Measurements from ENCODE around the gene METTL21A.
A peak's percentile ranks its signal among the peaks of the same experiment; 100 is the strongest.
"Not testable (repeated sequence)": the region's sequence is repeated elsewhere in the genome, so short reads cannot be mapped to it uniquely, and the experiment has no call there.

Gene METTL21A

GRCh38 chr2:207625014-207625907 is at the start of gene METTL21A:
Gene METTL21A (minus strand): TSS chr2:207625394. CDS start chr2:207624375, 1,019 bp downstream.
- peak within 1 kb of the TSS; percentile 95 for H3K4me3 Mint-ChIP-seq
- H3K27ac Mint-ChIP-seq = peak within 1 kb of the TSS; percentile 91
- peaks cover 9% of the 10 kb centered on the region for H3K36me3 Mint-ChIP-seq
- DNase-seq (ENCODE audit: low spot score in 2 of 2) (peak; percentile 97 to 98), ATAC-seq (ENCODE audit: low read depth) (peak; percentile 75)
- H3K27me3 Mint-ChIP-seq = no peaks in the 10 kb centered on the region
- H3K4me1 Mint-ChIP-seq = peaks cover 30% of the 10 kb centered on the region
- H3K9me3 Mint-ChIP-seq = no peaks in the 10 kb centered on the region

DNA sequence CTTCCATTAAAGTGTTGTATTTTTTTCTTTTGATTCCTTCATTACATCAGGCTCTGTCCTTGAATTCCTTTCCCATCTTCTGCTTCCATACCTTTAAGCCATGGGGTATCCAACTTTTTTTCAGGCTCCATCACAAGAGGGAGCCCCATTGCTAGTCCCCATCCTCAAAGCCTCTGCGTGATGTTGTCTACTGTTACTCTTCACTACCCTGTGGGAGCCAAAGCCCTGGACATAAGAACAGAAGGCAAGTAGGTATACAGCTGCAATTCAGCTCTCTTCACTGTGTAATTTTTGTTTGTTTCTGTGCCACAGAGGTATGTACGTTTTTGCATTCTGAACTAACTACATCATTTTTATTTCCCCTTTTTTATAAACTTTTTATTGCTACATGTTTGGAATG is 49.6 kb upstream of the METTL21A start:
- H3K4me1 Mint-ChIP-seq = peaks cover 3% of the 10 kb centered on the region
- no peaks in the 10 kb centered on the region for H3K9me3 Mint-ChIP-seq
- H3K27ac Mint-ChIP-seq = peak overlapping the region; percentile 41
- peaks cover 11% of the 10 kb centered on the region for H3K36me3 Mint-ChIP-seq
- ATAC-seq (ENCODE audit: low read depth) (no peak), DNase-seq (ENCODE audit: low spot score in 2 of 2) (no peak)
- no peak overlapping the region for H3K4me3 Mint-ChIP-seq
- no peaks in the 10 kb centered on the region for H3K27me3 Mint-ChIP-seq

GRCh38 chr2:207674266-207674774 is 49.1 kb upstream of the METTL21A start:
- no peaks in the 10 kb centered on the region for H3K9me3 Mint-ChIP-seq
- H3K27ac Mint-ChIP-seq = peak overlapping the region; percentile 41
- no peak for ATAC-seq (ENCODE audit: low read depth)
- H3K36me3 Mint-ChIP-seq = peaks cover 9% of the 10 kb centered on the region
- no peaks in the 10 kb centered on the region for H3K27me3 Mint-ChIP-seq
- H3K4me1 Mint-ChIP-seq = peaks cover 3% of the 10 kb centered on the region
- H3K4me3 Mint-ChIP-seq = no peak overlapping the region
- no peak for DNase-seq (ENCODE audit: low spot score in 2 of 2)

- peaks cover 12% of the 10 kb centered on the region for H3K36me3 Mint-ChIP-seq
- H3K27ac Mint-ChIP-seq = no peak overlapping the region
- peaks cover 6% of the 10 kb centered on the region for H3K4me1 Mint-ChIP-seq
- no peak for ATAC-seq (ENCODE audit: low read depth)
- DNase-seq (ENCODE audit: low spot score in 2 of 2) = no peak
- no peak overlapping the region for H3K4me3 Mint-ChIP-seq
- no peaks in the 10 kb centered on the region for H3K9me3 Mint-ChIP-seq
- H3K27me3 Mint-ChIP-seq = no peaks in the 10 kb centered on the region
These were observed 48.2 kb upstream of the METTL21A start for GRCh38 chr2:207673431-207673830.

GRCh38 chr2:207670887-207671286 is 45.7 kb upstream of the METTL21A start:
- H3K4me1 Mint-ChIP-seq = peaks cover 14% of the 10 kb centered on the region
- no peak for ATAC-seq (ENCODE audit: low read depth)
- H3K27me3 Mint-ChIP-seq = no peaks in the 10 kb centered on the region
- no peaks in the 10 kb centered on the region for H3K9me3 Mint-ChIP-seq
- no peak overlapping the region for H3K4me3 Mint-ChIP-seq
- DNase-seq (ENCODE audit: low spot score in 2 of 2) = no peak
- H3K27ac Mint-ChIP-seq = peak overlapping the region; percentile 41
- H3K36me3 Mint-ChIP-seq = peaks cover 9% of the 10 kb centered on the region

DNA sequence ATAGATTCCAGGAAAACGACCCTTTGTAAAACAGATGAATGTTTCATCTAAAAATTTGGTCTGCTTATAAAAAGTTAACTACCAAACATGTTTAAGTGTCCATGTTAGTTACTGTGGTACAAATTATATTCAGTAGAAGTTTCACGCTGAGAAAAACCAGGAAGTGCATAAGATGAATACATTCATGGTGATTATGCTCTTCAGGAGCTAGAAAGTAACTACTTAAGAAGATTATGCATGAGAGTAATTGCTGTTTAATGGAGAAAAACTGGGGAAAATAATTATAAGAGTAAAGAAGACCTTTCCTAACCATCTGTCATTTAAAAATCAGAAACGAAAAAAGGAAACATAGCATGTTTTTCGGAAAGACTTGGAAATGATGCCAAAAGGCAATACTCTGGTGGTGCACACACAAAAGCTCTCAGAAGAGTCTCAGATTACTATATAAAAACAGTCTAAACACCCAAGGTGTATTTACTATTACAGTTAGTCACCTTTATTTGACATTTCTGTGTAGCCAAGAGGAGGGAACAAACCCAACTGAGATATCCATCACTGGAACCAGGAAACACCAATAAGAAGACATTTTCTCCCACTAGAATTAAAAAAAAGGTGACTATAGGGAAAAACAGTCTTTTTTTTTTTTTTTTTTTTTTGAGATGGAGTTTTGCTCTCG is 38.8 kb upstream of the METTL21A start:
- ATAC-seq (ENCODE audit: low read depth) (no peak), DNase-seq (ENCODE audit: low spot score in 2 of 2) (no peak)
- peaks cover 3% of the 10 kb centered on the region for H3K36me3 Mint-ChIP-seq
- H3K9me3 Mint-ChIP-seq = no peaks in the 10 kb centered on the region
- H3K27ac Mint-ChIP-seq = peak overlapping the region; percentile 98
- H3K4me3 Mint-ChIP-seq = peak overlapping the region; percentile 88
- no peaks in the 10 kb centered on the region for H3K27me3 Mint-ChIP-seq
- H3K4me1 Mint-ChIP-seq = peaks cover 26% of the 10 kb centered on the region

DNA sequence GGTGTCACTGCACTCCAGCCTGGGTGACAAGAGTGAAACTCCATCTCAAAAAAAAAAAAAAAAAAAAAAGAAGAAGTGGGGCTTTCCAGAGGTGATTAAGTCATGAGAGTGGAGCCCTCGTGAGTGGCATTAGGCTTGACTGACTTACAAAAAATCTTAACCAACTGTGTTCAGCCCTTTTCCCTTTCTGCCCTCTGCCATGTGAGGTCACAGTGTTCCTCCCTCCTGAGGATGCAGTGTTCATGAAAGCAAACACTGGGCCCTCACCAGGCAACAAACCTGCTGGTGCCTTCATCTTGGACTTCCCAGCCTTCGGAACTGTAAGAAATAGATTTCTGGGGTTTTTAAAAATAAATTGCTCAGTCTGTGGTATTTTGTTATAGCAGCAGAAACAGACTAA is 37.0 kb upstream of the METTL21A start:
- peak overlapping the region; percentile 98 for H3K27ac Mint-ChIP-seq
- peaks cover 23% of the 10 kb centered on the region for H3K4me1 Mint-ChIP-seq
- peaks cover 2% of the 10 kb centered on the region for H3K36me3 Mint-ChIP-seq
- ATAC-seq (ENCODE audit: low read depth) (peak; percentile 96), DNase-seq (ENCODE audit: low spot score in 2 of 2) (peak; percentile 52 to 79)
- H3K9me3 Mint-ChIP-seq = no peaks in the 10 kb centered on the region
- no peaks in the 10 kb centered on the region for H3K27me3 Mint-ChIP-seq
- H3K4me3 Mint-ChIP-seq = peak overlapping the region; percentile 72

- DNase-seq (ENCODE audit: low spot score in 2 of 2) (no peak), ATAC-seq (ENCODE audit: low read depth) (no peak)
- peaks cover 2% of the 10 kb centered on the region for H3K36me3 Mint-ChIP-seq
- H3K9me3 Mint-ChIP-seq = peaks cover under 1% of the 10 kb centered on the region
- H3K27ac Mint-ChIP-seq = peak overlapping the region; percentile 98
- H3K4me1 Mint-ChIP-seq = peaks cover 15% of the 10 kb centered on the region
- H3K27me3 Mint-ChIP-seq = no peaks in the 10 kb centered on the region
- peak overlapping the region; percentile 6 for H3K4me3 Mint-ChIP-seq
These were observed 35.8 kb upstream of the METTL21A start for GRCh38 chr2:207660994-207661393.

DNA sequence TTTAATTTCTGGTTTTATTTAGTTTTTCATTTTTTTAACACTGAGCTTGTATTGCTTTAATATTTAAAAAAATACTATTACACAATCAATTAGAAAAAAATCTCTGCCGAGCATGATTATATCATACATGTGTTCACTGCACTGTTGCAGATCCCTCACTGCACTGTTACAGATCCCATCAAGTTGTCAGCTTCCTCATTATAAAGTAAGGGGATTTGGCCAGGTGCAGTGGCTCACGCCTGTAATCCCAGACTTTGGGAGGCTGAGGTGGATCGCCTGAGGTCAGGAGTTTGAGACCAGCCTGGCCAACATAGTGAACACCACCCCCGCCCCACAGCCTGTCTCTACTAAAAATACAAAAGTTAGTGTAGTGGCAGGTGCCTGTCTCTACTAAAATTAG is 33.0 kb upstream of the METTL21A start:
- Mint-ChIP-seq H3K27me3 (no peaks in the 10 kb centered on the region), H3K27ac (peak overlapping the region; percentile 50), H3K9me3 (peaks cover 2% of the 10 kb centered on the region), H3K4me3 (no peak overlapping the region), H3K4me1 (peaks cover 9% of the 10 kb centered on the region), H3K36me3 (no peaks in the 10 kb centered on the region)
- no peak for DNase-seq (ENCODE audit: low spot score in 2 of 2)
- no peak for ATAC-seq (ENCODE audit: low read depth)

- DNase-seq (ENCODE audit: low spot score in 2 of 2) (no peak), ATAC-seq (ENCODE audit: low read depth) (no peak)
- peaks cover 2% of the 10 kb centered on the region for H3K9me3 Mint-ChIP-seq
- peak overlapping the region; percentile 2 for H3K27ac Mint-ChIP-seq
- H3K27me3 Mint-ChIP-seq = no peaks in the 10 kb centered on the region
- H3K4me3 Mint-ChIP-seq = no peak overlapping the region
- peaks cover 4% of the 10 kb centered on the region for H3K4me1 Mint-ChIP-seq
- no peaks in the 10 kb centered on the region for H3K36me3 Mint-ChIP-seq
These were observed 29.8 kb upstream of the METTL21A start for GRCh38 chr2:207655000-207655399.

- not testable (repeated sequence) for H3K36me3 Mint-ChIP-seq; H3K4me3 Mint-ChIP-seq; DNase-seq (ENCODE audit: low spot score in 2 of 2); H3K9me3 Mint-ChIP-seq; H3K27me3 Mint-ChIP-seq; ATAC-seq (ENCODE audit: low read depth); H3K27ac Mint-ChIP-seq; H3K4me1 Mint-ChIP-seq
These were observed 21.4 kb upstream of the METTL21A start for GRCh38 chr2:207646582-207646981.

DNA sequence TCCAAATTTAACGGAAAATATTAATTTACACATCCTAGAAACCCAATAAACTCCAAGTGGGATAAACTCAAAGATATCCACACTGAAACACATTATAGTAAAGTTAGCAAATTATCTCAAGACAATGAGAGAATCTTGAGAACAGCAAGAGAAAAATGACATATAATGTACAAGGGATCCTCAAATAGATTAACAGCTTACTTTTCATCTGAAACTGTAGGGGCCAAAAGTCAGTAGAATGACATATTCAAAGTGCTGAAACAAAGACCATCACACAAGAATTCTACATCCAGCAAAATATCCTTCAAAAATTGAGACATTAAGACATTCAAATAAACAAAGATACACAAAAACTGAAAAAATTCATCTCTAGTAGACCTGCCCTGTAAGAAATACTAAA is 18.7 kb upstream of the METTL21A start:
- Mint-ChIP-seq H3K27ac (peak overlapping the region; percentile 28), H3K4me1 (no peaks in the 10 kb centered on the region), H3K36me3 (no peaks in the 10 kb centered on the region), H3K4me3 (no peak overlapping the region), H3K27me3 (no peaks in the 10 kb centered on the region), H3K9me3 (peaks cover 2% of the 10 kb centered on the region)
- DNase-seq (ENCODE audit: low spot score in 2 of 2) = no peak
- no peak for ATAC-seq (ENCODE audit: low read depth)

DNA sequence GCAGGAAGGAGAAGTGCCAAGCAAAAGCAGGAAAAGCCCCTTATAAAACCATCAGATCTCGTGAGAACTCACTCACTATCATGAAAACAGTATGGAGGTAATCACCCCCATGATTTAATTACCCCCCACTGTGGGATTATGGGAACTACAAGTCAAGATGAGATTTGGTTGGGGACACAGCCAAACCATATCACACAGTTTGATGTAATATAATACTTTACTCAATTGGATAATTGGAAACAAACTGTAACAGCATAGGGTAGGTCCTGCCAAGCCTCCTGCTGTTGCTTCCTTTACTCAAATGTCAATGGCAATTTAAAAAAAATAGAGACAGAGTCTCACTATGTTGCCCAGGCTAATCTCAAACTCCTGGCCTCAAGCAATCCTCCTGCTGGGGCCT is 15.5 kb upstream of the METTL21A start:
- Mint-ChIP-seq H3K27ac (no peak overlapping the region), H3K4me1 (peaks cover 4% of the 10 kb centered on the region), H3K9me3 (peaks cover 2% of the 10 kb centered on the region), H3K27me3 (no peaks in the 10 kb centered on the region), H3K4me3 (no peak overlapping the region), H3K36me3 (no peaks in the 10 kb centered on the region)
- no peak for ATAC-seq (ENCODE audit: low read depth)
- no peak for DNase-seq (ENCODE audit: low spot score in 2 of 2)

DNA sequence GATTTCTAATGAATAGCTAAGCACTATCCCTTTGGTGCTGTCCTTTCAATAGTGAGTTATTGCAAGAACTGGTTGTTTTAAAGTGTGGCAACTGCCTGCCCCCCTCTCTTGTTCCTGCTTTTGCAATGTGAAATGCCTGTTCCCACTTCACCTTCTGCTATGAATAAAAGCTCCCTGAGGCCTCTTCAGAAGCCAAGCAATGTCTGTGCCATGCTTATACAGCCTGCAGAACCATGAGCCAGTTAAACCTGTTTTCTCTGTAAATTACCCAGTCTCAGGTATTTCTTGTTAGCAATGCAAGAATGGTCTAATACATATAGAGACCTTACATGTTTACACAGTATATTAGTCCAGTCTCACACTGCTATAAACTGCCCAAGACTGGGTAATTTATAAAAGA is 15.0 kb upstream of the METTL21A start:
- ATAC-seq (ENCODE audit: low read depth) (no peak), DNase-seq (ENCODE audit: low spot score in 2 of 2) (no peak)
- Mint-ChIP-seq H3K36me3 (no peaks in the 10 kb centered on the region), H3K27ac (no peak overlapping the region), H3K4me1 (peaks cover 4% of the 10 kb centered on the region), H3K9me3 (peaks cover 2% of the 10 kb centered on the region), H3K27me3 (no peaks in the 10 kb centered on the region), H3K4me3 (no peak overlapping the region)

All from memory B cell (primary cell).